Spleen (tissue), 7 donors: ENCODE results near the gene BCAR3.

ENCODE experiments used
- CTCF ChIP-seq, 11 experiments: fragments of 200-600 bp in 7 of 11; fragments of 450-650 bp in 4 of 11; sonication (generic) in 4 of 11; IDR thresholded peaks in 8 of 11; conservative IDR thresholded peaks in 3 of 11; 1 replicate in 7 of 11; 2 replicates in 4 of 11; pipeline versions ENCODE4 v1.4.0 to v1.8.0; 2016 to 2021; ENCODE audit warnings: antibody characterized with exemption in 11 of 11, inconsistent platforms in 4 of 11, mild to moderate bottlenecking in 1 of 11
- POLR2A ChIP-seq, 3 donors: fragments of 450-650 bp; IDR thresholded peaks; one replicate each; pipeline ENCODE4 v1.5.1; 2017; ENCODE audit warnings: antibody characterized with exemption in 3 of 3, mild to moderate bottlenecking in 1 of 3
- donor health status: DM: no; HTN: no; CAD: no; lungs with moderate emphysema.
- donor health status: DM: no; HTN: no; CAD: no.
- donor health status: DM: no; HTN: no; CAD: no.

DNA sequence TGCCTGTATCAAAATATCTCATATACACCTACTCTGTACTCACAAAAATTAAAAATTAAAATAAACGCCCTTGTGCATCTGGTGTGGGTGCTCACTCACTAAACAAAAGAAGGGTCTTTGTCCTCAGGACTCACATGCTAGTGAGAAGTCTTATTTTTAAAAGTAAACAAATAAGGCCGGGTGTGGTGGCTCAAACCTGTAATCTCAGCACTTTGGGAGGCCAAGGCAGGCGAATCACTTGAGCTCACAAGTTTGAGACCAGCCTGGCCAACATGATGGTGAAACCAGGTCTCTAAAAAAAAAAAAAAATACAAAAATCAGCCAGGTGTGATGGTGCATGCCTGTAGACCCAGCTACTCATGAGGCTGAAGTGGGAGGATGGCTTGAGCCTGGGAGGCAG, 51.5 kb downstream of the BCAR3 start:
- TF ChIP-seq CTCF (IDR thresholded peaks at IDR 0.05 in 8 of 11, conservative IDR thresholded peaks at IDR 0.05 in 3 of 11) = no peak
- no peak for TF ChIP-seq POLR2A (IDR thresholded peaks at IDR 0.05)
